HG03521 (cell line): Measurements from ENCODE around the gene EIF2B5.
"Not testable (repeated sequence)": the region's sequence is repeated elsewhere in the genome, so short reads cannot be mapped to it uniquely, and the experiment has no call there.

ENCODE experiments used
- ATAC-seq: cut with Tn5 transposase; IDR thresholded peaks from one replicate; pipeline ENCODE4 v1.9.1; 2021; ENCODE audit warnings: mild to moderate bottlenecking, moderate library complexity; ENCODE audit not compliant: unreplicated experiment

Gene EIF2B5

DNA sequence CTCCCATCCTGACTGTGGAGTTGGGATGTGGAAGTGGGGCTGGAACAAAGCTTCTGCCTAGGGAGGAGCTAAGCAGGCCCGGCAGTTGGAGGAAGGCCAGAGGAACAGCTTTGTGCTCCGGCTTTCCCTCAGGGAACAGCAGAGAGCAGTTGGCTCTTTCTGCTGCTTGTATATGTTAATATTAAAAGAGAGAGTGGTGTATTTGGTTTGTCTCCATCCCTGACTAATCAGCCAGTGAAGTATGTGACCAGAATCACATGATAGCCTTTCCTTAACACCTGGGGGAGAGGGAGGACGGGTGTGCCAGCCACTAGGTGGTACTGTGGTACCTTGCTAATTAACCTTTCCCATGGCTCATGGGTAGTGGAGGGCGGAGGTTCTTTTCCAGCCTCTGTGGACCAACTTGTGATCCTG, 10.0 kb downstream of the EIF2B5 start:
- no peak for ATAC-seq

DNA sequence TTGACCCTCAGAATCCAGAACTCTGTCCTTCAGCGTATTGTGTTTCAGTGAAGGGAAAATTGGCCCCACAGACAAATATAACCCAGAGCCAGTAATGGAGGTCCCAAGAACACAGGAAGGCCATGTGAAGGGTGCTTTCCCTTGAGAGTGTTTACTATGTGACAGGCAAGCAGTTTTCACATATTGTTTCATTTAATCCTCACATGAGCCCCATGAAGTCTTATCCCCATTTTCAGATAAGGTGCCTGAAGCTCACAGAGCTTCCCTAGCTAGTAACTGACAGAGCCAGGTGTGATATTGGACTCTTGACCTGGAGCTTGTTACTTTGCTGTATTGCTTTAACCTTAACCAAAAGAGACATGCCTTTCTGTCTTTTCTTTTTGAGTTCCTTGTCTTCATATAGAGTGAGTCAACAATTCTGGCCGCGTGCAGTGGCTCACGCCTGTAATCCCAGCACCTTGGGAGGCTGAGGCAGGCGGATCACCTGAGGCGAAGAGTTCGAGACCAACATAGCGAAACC, 10.7 kb downstream of the EIF2B5 start:
- ATAC-seq = no peak

- no peak for ATAC-seq
Measured at GRCh38 chr3:184148076-184148475, 12.9 kb downstream of the EIF2B5 start.

DNA sequence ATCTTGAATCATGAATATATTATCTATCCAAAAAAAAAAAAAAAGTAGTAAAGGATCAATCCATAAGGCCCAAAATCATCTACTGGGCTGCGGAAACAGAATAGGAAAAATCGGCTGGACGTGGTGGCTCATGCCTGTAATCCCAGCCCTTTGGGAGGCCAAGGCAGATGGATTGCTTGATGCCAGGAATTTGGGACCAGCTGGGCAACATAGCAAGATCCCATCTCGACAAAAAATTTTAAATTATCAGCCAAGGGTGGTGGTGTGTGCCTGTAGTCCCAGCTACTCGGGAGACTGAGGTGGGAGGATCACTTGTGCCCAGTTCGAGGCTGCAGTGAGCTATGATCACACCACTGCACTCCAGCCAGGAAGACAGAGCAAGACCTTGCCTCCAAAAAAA, 14.0 kb downstream of the EIF2B5 start:
- ATAC-seq = no peak

DNA sequence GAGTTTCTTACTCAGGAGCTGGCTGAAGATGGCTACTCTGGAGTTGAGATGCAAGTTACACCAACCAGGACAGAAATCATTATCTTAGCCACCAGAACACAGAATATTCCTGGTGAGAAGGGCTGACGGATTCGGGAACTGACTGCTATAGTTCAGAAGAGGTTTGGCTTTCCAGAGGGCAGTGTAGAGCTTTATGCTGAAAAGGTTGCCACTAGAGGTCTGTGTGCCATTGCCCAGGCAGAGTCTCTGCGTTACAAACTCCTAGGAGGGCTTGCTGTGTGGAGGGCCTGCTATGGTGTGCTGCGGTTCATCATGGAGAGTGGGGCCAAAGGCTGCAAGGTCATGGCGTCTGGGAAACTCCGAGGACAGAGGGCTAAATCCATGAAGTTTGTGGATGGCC, 14.6 kb downstream of the EIF2B5 start:
- ATAC-seq = not testable (repeated sequence)

DNA sequence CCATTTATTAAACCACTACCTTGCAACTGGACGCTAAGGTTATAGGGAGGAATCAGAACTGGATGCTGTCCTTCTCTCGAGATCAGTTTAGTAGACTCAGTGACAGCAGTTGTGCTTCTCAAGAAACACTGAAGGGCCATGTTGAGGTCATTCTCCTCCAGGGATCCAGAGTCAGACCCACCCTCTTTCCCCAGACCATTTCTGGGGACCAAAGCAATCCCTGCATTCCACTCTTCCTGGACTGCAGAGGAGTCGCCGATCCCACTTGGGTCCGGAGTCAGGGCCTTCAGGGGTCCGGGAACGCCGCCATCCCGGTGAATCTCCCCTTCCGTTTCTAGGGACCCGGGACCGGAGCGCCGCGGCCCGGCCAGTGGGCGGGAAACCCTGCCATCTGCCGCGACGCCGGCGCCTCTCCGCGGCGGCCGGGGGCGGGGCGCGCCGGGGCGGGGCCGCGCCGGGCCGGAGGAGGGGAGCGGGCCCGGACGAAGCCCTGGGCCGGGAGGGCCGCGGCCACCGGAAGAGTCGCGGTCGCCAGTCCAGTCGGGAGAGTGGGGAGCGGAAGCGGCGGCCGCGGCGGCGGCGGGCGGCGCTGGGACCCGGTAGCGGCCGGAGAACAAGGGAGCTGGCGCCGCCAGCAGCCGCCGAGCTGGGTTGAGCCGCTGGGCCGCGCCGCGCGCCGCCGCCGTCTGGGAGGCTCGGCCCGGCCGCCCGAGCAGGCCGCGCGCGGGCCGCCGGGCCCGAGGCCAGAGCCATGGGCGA, 19.9 kb downstream of the EIF2B5 start, which contains the start of gene DVL3:
Gene DVL3, plus strand, starts transcription at position 493 of the 759 bp plus-strand sequence. Its CDS starts 259 bp downstream, at position 752.
- peak; percentile 73 for ATAC-seq

GRCh38 chr3:184155644-184156521, 20.7 kb downstream of the EIF2B5 start:
- peak; percentile 22 for ATAC-seq

- ATAC-seq = no peak
Measured at GRCh38 chr3:184156522-184156955, 21.4 kb downstream of the EIF2B5 start.

GRCh38 chr3:184157206-184157605, 22.0 kb downstream of the EIF2B5 start:
- ATAC-seq = no peak

DNA sequence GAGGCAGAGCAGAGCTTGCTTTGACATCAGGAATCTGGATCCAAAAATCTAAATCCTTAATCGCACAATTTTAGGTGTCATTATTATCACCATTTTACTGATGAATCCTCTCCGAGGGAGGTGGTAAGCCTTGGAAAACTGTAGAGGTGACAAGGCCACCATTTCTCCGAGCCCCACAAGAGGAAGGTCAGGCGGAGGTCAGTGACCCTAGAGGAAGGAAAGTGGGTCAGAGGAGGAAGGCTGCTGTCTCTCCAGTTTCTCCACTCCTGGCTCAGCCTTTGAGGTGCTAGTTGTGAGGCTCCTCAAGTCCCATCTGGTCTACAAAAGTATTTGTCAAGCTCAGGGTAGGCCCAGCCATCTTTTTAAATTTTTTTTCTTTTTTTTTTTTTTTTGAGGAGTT, 23.2 kb downstream of the EIF2B5 start:
- no peak for ATAC-seq

GRCh38 chr3:184160456-184160855, 25.3 kb downstream of the EIF2B5 start:
- no peak for ATAC-seq

DNA sequence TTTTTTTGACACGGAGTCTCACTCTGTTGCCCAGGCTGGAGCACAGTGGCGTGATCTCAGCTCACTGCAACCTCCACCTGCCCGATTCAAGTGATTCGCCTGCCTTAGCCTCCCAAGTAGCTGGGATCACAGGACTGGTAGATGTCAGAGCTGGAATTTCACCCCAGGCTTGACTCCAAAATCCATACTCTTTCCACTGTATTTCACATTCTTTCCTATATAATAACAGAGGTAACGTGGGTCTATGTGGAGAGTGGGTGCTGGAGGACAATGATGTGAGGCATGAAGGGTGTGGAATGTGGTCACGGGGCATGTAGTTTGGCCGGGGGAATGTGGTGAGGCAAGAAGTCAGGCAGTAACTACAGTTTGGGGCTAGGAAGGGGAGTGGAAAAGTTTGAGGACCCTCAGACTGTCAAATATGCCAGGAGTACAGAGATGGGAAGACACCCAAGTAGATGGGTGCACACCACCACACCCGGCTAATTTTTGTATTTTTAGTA, 27.5 kb downstream of the EIF2B5 start:
- not testable (repeated sequence) for ATAC-seq

GRCh38 chr3:184164648-184165330, 29.6 kb downstream of the EIF2B5 start:
- no peak for ATAC-seq

GRCh38 chr3:184165543-184165942, 30.4 kb downstream of the EIF2B5 start:
- ATAC-seq = no peak

DNA sequence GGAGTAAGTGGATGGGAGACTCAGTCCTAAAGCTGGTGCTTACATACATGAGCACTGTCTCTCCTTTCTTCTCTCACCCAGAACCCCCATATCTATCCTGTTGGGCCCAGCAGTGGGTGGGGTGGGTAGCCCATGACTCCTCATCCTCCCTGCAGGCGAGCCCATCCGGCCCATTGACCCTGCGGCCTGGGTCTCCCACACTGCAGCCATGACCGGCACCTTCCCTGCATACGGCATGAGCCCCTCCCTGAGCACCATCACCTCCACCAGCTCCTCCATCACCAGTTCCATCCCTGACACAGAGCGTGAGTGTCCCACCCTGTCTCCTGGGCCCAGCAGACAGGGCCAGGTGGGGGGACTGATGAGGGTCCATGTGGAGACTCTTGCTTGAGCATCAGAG, 31.5 kb downstream of the EIF2B5 start:
- ATAC-seq = no peak

DNA sequence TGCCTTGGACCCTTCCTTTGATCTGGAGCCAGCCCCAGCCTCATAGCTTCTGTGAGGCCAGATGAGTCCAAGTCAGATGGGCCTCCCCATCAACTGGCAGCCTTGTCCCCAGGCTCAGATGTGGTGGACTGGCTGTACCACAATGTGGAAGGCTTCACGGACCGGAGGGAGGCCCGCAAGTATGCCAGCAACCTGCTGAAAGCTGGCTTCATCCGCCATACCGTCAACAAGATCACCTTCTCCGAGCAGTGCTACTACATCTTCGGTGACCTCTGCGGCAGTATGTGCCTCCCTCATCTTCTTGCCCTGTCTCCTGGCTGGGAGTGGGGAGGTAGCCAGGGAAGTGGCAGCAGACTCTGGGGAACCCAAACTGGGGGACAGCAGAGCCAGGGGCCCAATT, 32.6 kb downstream of the EIF2B5 start:
- ATAC-seq = no peak

- ATAC-seq = no peak
Measured at GRCh38 chr3:184168363-184169120, 33.4 kb downstream of the EIF2B5 start.

DNA sequence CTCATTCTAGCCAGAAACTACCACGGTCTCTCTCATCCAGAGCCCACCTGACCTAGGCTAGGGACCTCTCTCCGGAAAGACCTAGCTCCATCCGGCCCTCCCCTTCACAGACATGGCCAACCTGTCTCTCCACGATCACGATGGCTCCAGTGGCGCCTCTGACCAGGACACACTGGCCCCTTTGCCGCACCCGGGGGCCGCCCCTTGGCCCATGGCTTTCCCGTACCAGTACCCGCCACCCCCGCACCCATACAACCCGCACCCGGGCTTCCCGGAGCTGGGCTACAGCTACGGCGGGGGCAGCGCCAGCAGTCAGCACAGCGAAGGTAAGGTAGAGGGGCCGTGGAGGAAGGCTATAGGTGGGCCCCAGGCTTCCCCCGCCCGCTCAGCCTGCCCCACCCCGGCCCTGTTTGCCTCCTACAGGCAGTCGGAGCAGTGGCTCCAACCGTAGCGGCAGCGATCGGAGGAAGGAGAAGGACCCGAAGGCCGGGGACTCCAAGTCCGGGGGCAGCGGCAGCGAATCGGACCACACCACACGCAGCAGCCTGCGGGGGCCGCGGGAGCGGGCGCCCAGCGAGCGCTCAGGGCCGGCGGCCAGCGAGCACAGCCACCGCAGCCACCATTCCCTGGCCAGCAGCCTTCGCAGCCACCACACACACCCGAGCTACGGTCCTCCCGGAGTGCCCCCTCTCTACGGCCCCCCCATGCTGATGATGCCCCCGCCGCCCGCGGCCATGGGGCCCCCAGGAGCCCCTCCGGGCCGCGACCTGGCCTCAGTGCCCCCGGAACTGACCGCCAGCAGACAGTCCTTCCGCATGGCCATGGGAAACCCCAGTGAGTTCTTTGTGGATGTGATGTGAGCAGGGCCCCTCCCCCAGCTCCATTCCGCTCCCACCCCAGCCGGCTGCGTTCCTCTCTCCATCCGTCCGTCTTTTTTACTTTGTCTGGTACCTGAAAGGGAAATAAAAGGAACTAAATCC, 35.0 kb downstream of the EIF2B5 start:
- ATAC-seq = no peak

DNA sequence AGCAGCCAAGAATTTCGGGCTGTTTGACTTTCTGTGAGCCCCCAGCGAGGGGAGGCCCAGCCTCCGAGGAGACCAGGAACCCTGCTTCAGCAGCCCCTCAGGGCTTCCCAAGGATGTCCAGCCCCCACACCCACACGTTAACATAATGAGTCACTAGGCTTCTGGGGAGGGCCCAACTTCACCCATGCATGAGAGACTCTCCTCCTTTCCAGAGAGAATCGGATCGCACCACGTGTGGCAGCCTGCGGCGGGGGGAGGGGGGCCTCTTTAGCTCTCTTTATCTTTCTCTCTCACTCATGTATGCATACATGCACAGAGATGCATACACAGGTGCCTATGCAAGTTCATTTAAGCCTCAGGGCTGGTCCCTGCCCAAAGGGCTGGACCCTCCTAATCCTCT, 36.4 kb downstream of the EIF2B5 start:
- no peak for ATAC-seq
